HG02973 (cell line): ENCODE measurements around the gene GALNT2.

Experiments
- ATAC-seq: cut with Tn5 transposase; IDR thresholded peaks from one replicate; pipeline ENCODE4 v1.9.1; 2021; ENCODE audit warnings: moderate library complexity; ENCODE audit not compliant: unreplicated experiment

Gene GALNT2

DNA sequence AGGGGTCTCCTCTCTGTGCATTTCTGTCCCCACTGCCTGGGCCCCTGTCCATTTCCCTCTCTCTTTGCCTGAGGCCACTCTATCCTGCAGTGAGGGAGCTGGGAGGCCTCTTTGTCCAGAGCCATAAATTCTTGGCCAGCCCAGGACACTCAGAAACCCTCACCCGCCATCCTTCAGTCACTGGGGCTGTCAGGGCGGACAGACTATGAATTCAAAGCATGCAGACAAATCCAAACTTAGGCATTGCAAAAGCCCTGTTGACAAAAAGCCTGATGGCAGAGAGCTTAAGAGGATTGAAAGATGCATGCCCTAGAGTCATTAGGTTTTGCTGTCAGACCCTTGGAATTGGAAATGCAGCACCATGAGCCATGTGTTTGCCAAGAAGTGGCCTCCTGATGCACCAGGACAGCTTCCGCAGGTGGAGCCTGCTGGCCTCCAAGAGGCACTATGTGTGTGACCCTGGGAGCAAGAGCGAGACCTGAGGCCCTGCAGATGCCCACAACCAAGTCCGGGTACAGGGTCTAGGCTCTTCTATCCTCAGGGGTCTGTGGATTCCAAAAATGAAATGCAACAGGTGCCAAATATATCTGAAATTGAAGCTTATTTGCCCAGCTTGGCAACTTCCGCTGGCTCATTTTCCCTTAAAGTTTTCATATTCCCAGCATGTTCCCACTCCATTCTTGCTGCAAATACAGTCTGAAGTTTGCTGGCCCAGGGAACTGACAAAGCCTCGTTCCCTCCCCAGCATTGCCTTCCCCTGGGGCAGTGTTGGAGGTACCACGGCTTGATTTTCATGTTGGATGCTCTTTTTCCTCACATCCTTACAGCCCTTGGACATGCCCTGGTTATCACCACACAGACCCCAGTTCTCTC lies 181.2 kb downstream of the GALNT2 start:
- ATAC-seq = no peak

GRCh38 chr1:230248889-230249270 lies 181.8 kb downstream of the GALNT2 start:
- ATAC-seq = no peak

- ATAC-seq = no peak
Measured at GRCh38 chr1:230249695-230250480, 182.8 kb downstream of the GALNT2 start.

DNA sequence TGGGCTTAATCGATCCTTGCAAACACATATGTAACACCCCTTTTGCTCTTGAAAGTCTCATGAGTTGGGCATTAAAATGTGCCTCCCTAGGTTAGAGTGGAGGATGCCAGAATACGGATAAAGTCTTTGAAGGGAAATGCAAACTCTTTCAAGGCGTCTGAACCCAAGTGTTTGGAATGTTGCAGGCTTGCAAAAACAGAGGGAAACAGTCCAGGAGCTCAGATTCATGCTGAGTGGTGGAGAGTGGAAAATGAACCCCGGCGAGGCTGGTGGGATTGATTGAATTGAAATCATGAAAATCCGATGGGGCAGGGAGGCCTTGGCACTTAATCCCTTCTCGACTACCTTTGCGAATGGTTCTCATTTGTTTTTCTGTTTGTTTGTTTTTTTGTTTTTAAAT lies 183.6 kb downstream of the GALNT2 start:
- ATAC-seq = no peak

- ATAC-seq = peak; percentile 78
Measured at GRCh38 chr1:230251644-230252191, 184.7 kb downstream of the GALNT2 start.

- ATAC-seq = no peak
Measured at GRCh38 chr1:230253150-230253549, 186.1 kb downstream of the GALNT2 start.

DNA sequence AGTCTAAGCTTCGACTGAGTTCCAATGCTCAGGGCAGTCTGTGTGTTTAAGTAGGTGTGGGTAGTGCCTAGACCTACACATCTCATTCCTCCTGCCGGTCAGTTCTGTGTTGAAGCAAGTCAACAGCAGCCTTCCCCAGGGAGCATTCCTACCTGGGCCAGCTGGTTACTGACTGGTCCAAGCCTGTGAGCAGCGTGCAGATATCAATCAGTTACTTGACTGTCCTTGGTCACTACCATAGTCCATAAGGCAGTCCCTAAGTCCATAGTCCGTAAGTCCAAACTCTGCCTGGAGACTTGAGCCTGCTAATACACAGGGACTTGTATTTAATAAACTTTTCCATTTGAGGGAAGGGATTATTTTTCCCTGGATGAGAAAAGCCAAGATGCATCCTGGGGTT lies 187.2 kb downstream of the GALNT2 start:
- ATAC-seq = no peak

DNA sequence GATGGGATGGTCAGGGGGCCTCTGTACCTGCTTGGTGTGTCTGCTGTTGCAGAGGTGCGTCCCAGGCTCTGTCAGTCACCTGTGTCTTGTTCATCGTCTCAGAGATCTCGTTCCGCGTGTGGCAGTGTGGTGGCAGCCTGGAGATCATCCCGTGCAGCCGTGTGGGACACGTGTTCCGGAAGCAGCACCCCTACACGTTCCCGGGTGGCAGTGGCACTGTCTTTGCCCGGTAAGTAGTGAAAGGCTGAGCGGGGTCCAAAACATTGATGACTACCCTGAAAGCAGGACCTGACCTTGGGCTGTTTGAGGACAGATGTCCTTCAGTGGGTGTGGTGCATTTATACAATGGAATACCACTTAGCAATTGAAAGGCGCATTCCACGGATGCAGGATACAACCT lies 188.1 kb downstream of the GALNT2 start:
- ATAC-seq = no peak

- ATAC-seq = no peak
Measured at GRCh38 chr1:230255991-230256390, 189.0 kb downstream of the GALNT2 start.

DNA sequence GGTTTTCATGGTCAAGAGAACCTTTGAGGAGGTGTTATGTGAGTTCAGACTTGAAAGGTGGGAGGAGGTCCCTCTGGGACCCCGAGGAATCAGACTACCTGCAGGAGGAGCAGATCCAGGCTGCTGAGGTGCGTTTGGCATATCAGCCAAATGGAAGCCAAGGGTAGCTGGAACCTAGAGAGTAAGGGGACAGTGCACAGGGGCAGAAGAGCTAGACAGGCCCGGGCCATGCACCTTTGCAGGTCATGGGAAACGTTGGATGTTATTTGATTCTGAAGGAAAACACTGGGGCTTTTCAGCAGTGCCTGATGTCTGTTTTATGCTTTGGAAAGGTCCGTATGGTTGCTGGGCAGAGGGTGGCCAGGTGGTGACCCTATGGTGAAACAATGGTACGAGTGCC lies 189.9 kb downstream of the GALNT2 start:
- no peak for ATAC-seq

- ATAC-seq = no peak
Measured at GRCh38 chr1:230259621-230260020, 192.6 kb downstream of the GALNT2 start.

- ATAC-seq = no peak
Measured at GRCh38 chr1:230260831-230261230, 193.8 kb downstream of the GALNT2 start.

DNA sequence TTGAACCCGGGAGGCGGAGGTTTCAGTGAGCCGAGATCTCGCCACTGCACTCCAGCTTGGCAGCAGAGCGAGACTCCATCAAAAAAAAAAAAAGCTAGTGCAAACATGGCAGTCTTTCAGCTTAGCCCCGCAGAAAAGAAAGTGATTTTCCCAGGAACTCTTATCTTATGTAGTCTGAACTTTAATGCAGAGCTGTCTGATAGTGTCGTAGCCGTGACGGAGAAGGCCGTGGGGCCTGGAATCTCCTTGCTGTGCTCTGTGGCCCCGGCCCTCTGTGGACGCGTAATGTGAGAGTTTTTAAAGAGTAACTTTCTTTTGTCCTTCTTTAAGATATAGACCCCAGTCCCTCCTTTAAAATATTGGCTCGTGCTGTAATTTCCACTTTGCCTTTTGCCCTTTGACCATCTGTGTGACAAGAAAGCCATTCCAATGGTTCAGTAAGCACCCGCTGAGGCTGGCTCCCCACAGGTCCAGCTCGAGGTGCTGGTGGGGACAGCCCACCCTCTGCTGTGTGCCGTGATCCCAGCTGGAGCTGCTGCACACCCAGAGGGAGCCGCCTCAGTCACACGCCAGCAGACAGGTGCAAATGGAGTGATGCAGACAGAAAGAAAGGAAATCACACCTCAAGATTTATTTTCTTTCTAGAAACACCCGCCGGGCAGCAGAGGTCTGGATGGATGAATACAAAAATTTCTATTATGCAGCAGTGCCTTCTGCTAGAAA lies 195.1 kb downstream of the GALNT2 start:
- no peak for ATAC-seq

DNA sequence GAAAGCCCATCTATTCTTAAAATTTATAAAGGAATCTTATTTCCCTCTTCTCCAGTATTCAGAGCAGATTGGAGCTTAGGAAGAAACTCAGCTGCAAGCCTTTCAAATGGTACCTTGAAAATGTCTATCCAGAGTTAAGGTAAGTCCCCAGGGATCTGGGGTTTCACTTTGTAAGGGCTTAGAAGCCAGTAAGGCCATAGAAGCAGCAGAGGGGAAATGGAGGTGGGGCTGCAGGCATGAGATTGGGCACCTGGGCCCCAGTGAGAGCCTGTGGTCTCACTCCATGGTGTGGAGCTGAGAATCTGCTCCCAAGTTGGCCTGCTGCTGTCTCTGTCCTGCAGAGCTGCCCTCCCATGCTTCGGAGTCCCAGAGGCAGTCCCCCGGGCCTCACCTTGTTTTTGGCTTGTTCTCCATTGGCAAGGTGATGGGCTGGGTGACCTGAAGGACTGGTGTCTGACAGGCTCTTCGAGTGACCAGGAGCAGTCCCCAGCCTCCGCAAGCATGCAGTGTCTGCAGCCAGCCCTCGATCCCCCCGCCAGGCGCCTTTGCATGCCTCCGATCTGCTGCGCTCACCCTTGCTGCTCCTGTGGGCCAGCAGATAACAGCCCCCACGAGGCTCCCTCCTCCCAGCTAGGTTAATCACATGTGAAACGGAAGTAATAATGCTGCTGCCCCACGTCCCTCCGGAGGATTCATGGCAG lies 196.0 kb downstream of the GALNT2 start:
- ATAC-seq = no peak

DNA sequence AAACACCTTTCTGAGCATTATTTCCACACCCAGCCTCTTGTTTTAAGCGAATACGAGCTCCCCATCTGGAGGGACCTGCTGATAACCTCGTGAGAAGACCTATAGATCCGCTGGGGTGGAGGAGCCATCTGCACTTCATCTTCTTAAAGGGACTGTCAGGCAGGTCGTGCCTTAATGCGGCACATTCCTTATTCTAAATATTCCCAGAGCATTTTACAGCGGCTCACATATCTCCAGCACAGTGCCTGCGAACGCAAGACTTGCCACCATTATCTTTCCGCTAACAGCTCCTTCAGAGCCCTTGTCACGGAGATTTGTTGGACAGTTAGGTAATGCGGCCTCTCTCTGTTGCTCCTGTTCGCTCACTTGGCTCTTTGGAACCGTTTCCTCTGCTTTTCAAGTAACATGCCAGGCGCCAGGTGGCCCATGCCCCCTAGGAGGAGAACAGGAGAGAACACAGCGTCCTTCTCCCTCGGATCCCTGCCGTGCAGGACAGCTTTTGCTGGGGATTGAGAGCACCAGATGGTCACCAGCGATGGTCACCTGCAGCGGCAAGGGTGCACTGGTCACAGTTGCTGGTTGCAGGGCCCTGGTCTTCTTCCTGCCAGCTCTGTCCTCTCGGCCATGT lies 196.6 kb downstream of the GALNT2 start:
- ATAC-seq = no peak

DNA sequence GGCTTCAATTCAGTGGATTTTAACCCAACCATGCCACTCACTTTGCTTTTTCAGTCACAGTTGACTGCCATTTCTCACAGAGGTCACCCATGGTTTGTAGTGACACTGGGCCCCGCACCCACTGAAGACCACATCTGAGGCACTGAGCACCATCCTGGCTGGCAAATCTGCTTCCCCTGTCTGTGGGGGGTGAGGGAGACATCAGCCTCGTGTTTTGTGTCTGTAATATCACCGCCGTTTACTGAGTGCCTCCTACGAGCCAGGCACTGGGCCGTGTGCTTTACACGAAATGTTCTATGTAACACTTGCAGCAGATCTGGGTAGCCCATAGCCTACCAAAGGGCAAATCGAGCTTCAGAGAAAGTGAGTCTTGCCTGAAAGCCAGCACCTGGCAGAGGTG lies 197.3 kb downstream of the GALNT2 start:
- ATAC-seq = no peak

DNA sequence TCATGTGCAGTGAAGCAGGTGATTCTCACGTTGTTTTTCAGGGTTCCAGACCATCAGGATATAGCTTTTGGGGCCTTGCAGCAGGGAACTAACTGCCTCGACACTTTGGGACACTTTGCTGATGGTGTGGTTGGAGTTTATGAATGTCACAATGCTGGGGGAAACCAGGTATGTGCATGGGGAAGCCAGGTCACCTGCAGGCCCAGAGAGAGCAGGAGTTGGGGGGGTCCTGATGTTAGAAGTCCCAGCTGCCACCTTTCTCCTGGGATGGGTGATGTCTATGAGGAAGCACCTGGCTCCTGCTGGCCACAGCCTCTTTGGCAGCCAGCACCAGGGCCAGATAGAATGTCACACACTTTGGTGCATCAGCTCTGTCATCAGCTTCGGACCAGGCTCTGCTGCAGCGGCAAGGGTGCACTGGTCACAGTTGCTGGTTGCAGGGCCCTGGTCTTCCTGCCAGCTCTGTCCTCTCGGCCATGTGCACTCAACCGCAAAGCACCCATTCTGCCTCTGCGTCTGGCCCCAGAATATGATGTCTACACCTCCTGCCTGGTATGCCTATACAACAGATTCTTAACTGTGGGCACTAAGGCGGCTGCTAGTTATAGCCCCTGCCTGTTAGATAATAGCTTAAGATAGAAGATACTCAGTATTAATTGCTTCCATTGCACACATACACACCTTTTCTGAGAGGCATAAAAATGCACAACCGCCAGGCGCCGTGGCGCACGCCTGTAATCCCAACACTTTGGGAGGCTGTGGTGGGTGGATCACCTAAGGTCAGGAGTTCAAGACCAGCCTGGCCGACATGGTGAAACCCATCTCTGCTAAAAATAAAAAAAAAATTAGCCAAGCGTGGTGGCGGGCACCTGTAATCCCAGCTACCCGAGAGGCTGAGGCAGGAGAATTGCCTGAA lies 198.4 kb downstream of the GALNT2 start:
- no peak for ATAC-seq

DNA sequence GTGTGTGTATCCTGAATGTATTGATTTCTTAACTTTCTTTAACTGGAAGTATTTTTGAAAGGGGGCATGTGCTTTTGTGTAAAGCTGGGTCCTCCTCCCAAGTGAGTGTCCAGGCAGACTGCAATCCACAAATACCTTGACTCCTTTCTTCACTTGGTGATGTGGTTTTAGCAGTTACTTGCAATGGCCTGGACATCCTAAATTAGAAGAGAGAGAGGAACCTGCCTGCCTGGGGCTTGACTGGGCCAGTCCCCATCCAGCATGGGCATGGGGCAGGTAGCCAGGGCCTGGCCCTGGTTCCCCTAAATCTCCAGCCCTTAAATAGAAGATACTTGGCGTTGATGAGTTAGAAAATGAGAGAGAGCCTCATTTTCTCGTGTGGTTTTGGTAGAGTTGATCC lies 199.4 kb downstream of the GALNT2 start:
- no peak for ATAC-seq
